HepG2 (cell line): ENCODE results near the gene CAPN11. TPM values are rescaled to one million over a fixed set of nuclear protein-coding genes. Genes with fewer than 3 reads are reported as not detected.

Experiments used
- BCLAF1 ChIP-seq: fragments of 450-650 bp; IDR thresholded peaks from 2 replicates; pipeline ENCODE4 v1.6.1; 2017; ENCODE audit warnings: mild to moderate bottlenecking
- MAX ChIP-seq: IDR thresholded peaks from 2 replicates; pipeline ENCODE4 v1.6.1; 2012; ENCODE audit warnings: inconsistent platforms
- MEIS2 ChIP-seq: sonication (generic); formaldehyde crosslinking; IDR thresholded peaks from 2 replicates; pipeline ENCODE4 v1.9.0; 2021; ENCODE audit warnings: mild to moderate bottlenecking, missing genetic modification reagents
- PAXIP1 ChIP-seq: sonication (generic); formaldehyde crosslinking; conservative IDR thresholded peaks from 2 replicates; pipeline ENCODE4 v1.4.0; 2020; ENCODE audit warnings: mild to moderate bottlenecking, missing genetic modification reagents, moderate library complexity
- RERE ChIP-seq: IDR thresholded peaks from 2 replicates; pipeline ENCODE4 v1.6.1; 2016; ENCODE audit warnings: low read depth, missing genetic modification reagents, missing compliant biosample characterization
- ZBTB43 ChIP-seq: sonication (generic); formaldehyde crosslinking; conservative IDR thresholded peaks from 2 replicates; pipeline ENCODE4 v1.4.0; 2020; ENCODE audit warnings: missing genetic modification reagents
- ZFYVE20 ChIP-seq: sonication (generic); formaldehyde crosslinking; IDR thresholded peaks from 2 replicates; pipeline ENCODE4 v1.8.0; 2023; ENCODE audit warnings: low read depth, mild to moderate bottlenecking, moderate library complexity, missing genetic modification reagents, borderline replicate concordance
- ZNF230 ChIP-seq: sonication (generic); formaldehyde crosslinking; IDR thresholded peaks from 2 replicates; pipeline ENCODE4 v1.4.0; 2020; ENCODE audit warnings: mild to moderate bottlenecking, missing genetic modification reagents
- polyA plus RNA-seq, 8 experiments: library from polyadenylated mRNA; depleted of rRNA in 3 of 8; stranded (reverse) in 7 of 8; unstranded in 1 of 8; fragments of >200 nt; fragmentation: Illumina TruSeq in 4 of 8; extraction: Trizol in 4 of 8; gene quantifications; 2 replicates each; pipeline versions ENCODE4 v1.2.1 to v1.2.3, GENCODE V29; 2011 to 2016; ENCODE audit warnings: low read depth in 4 of 8, missing spikeins in 1 of 8, mixed read lengths in 1 of 8; ENCODE audit not compliant: insufficient read depth in 1 of 8
- total RNA-seq, 5 experiments: library from RNA; depleted of rRNA; stranded (reverse); fragments of >200 nt; fragmentation: Illumina TruSeq; extraction: Trizol; gene quantifications; 2 replicates each; pipeline ENCODE4 v1.2.3, GENCODE V29; 2016; ENCODE audit warnings: low read depth in 1 of 5
- TF ChIP-seq, protein P1 (sequence below): sonication (generic); formaldehyde crosslinking; IDR thresholded peaks from 2 replicates; pipeline ENCODE4 v1.5.1; 2020; ENCODE audit warnings: mild to moderate bottlenecking, missing genetic modification reagents, borderline replicate concordance
- TF ChIP-seq, protein P2 (sequence below): sonication (generic); formaldehyde crosslinking; IDR thresholded peaks from 2 replicates; pipeline ENCODE4 v1.8.1; 2023; ENCODE audit warnings: mild to moderate bottlenecking, inconsistent platforms, moderate library complexity, missing genetic modification reagents, borderline replicate concordance

The CAPN11 gene
- total and polyA plus RNA-seq, 2 of the 13 experiments (the other 11 are each of a cell fraction or from before 2014, with no cell fraction given), result 0.07 to 0.11 TPM

DNA sequence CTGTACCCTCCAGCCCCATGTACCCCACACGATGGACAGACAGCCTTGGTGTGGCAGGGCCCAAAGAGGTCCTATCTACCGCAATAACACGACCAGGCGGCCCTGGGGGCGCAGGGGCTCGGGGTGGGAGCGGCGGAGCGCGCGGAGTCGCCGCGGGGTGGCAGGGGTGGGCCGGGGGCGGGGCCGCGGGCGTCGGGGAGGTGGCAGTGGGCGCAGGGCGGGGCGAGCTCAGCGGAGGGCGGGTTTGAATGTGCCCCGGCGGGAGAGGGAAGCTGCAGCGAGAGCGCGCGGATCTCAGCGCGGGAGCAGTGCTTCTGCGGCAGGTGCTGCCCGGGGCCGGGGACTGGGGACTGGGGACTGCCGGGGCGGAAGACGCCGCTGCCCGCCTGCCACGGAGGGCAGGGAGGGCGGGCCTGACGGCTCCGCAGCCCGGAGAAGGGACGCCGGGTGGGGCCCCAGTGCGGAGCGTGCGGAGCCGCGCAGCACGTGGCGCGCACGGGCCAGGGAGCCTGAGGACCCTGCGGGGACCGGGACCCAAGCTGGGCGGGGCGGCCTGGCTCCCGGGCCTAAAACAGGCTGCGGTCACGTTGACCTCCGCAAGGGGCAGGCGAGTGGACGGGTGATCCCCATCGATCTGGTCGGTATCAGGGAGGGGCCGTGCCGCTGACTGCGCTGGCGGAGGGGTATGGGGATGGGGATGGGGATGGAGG is 64.9 kb downstream of the CAPN11 start, which contains the start of gene SLC29A1 (continued):
- peak; percentile 56; the same call in 1 of the 2 replicates for TF ChIP-seq PAXIP1 (CRISPR knock-in tag)
- peak; percentile 91; the same call in 1 of the 2 replicates for TF ChIP-seq ZBTB43 (CRISPR knock-in tag)
- no peak for TF ChIP-seq BCLAF1
- TF ChIP-seq, protein P1, sequence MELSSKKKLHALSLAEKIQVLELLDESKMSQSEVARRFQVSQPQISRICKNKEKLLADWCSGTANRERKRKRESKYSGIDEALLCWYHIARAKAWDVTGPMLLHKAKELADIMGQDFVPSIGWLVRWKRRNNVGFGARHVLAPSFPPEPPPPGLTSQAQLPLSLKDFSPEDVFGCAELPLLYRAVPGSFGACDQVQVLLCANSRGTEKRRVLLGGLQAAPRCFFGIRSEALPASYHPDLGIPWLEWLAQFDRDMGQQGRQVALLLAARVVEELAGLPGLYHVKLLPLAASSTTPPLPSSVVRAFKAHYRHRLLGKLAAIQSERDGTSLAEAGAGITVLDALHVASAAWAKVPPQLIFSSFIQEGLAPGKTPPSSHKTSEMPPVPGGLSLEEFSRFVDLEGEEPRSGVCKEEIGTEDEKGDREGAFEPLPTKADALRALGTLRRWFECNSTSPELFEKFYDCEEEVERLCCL, result no peak
- peak; percentile 83 for TF ChIP-seq MEIS2 (CRISPR knock-in tag)
- peak; percentile 37; the same call in 1 of the 2 replicates for TF ChIP-seq ZNF230
- peak; percentile 96 for TF ChIP-seq MAX
- TF ChIP-seq RERE (CRISPR knock-in tag), result peak; percentile 66; the same call in 1 of the 2 replicates
- TF ChIP-seq, protein P2, sequence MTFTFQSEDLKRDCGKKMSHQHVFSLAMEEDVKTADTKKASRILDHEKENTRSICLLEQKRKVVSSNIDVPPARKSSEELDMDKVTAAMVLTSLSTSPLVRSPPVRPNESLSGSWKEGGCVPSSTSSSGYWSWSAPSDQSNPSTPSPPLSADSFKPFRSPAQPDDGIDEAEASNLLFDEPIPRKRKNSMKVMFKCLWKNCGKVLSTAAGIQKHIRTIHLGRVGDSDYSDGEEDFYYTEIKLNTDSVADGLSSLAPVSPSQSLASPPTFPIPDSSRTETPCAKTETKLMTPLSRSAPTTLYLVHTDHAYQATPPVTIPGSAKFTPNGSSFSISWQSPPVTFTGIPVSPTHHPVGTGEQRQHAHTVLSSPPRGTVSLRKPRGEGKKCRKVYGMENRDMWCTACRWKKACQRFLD (CRISPR knock-in tag), result no peak; the same call in 1 of the 2 replicates
- TF ChIP-seq ZFYVE20 (CRISPR knock-in tag), result no peak
